Measurements from ENCODE around the gene FAM135A.
"Not testable (repeated sequence)": the region's sequence is repeated elsewhere in the genome, so short reads cannot be mapped to it uniquely, and the experiment has no call there.

The FAM135A gene

GRCh38 chr6:70527071-70527737 is 113.9 kb downstream of the FAM135A start:
- Mint-ChIP-seq H3K4me3 (no peak overlapping the region), H3K36me3 (peaks cover 7% of the 10 kb centered on the region), H3K9me3 (ENCODE audit: low read depth) (no peaks in the 10 kb centered on the region), H3K4me1 (ENCODE audit: low read depth) (no peaks in the 10 kb centered on the region), H3K27ac (no peak overlapping the region), H3K27me3 (no peaks in the 10 kb centered on the region)

- Mint-ChIP-seq H3K4me1 (ENCODE audit: low read depth) (no peaks in the 10 kb centered on the region), H3K27me3 (no peaks in the 10 kb centered on the region), H3K9me3 (ENCODE audit: low read depth) (no peaks in the 10 kb centered on the region), H3K27ac (no peak overlapping the region), H3K36me3 (peaks cover 7% of the 10 kb centered on the region), H3K4me3 (no peak overlapping the region)
Measured at GRCh38 chr6:70530023-70530422, 116.7 kb downstream of the FAM135A start.

GRCh38 chr6:70531133-70531532 is 117.8 kb downstream of the FAM135A start:
- no peaks in the 10 kb centered on the region for H3K9me3 Mint-ChIP-seq (ENCODE audit: low read depth)
- peaks cover 3% of the 10 kb centered on the region for H3K36me3 Mint-ChIP-seq

GRCh38 chr6:70537266-70537665 is 124.0 kb downstream of the FAM135A start:
- Mint-ChIP-seq H3K27ac (no peak overlapping the region), H3K9me3 (ENCODE audit: low read depth) (no peaks in the 10 kb centered on the region), H3K36me3 (peaks cover 11% of the 10 kb centered on the region), H3K27me3 (no peaks in the 10 kb centered on the region), H3K4me1 (ENCODE audit: low read depth) (no peaks in the 10 kb centered on the region), H3K4me3 (no peak overlapping the region)

More at GRCh38 chr6:70531133-70531532, 117.8 kb downstream of the FAM135A start:
- Mint-ChIP-seq H3K4me3 (no peak overlapping the region), H3K4me1 (ENCODE audit: low read depth) (no peaks in the 10 kb centered on the region), H3K27ac (no peak overlapping the region), H3K27me3 (no peaks in the 10 kb centered on the region)

- peaks cover 8% of the 10 kb centered on the region for H3K36me3 Mint-ChIP-seq
Measured at GRCh38 chr6:70538376-70538775, 125.1 kb downstream of the FAM135A start.

GRCh38 chr6:70547313-70547712 is 134.0 kb downstream of the FAM135A start:
- H3K4me3 Mint-ChIP-seq: no peak overlapping the region
- no peaks in the 10 kb centered on the region for H3K36me3 Mint-ChIP-seq
- no peaks in the 10 kb centered on the region for H3K9me3 Mint-ChIP-seq (ENCODE audit: low read depth)
- no peaks in the 10 kb centered on the region for H3K27me3 Mint-ChIP-seq
- H3K4me1 Mint-ChIP-seq (ENCODE audit: low read depth): no peaks in the 10 kb centered on the region
- H3K27ac Mint-ChIP-seq: no peak overlapping the region

More at GRCh38 chr6:70538376-70538775, 125.1 kb downstream of the FAM135A start:
- no peak overlapping the region for H3K4me3 Mint-ChIP-seq
- H3K27me3 Mint-ChIP-seq: no peaks in the 10 kb centered on the region
- no peaks in the 10 kb centered on the region for H3K9me3 Mint-ChIP-seq (ENCODE audit: low read depth)
- no peak overlapping the region for H3K27ac Mint-ChIP-seq
- H3K4me1 Mint-ChIP-seq (ENCODE audit: low read depth): no peaks in the 10 kb centered on the region

- H3K27me3 Mint-ChIP-seq: no peaks in the 10 kb centered on the region
- no peaks in the 10 kb centered on the region for H3K36me3 Mint-ChIP-seq
- no peaks in the 10 kb centered on the region for H3K4me1 Mint-ChIP-seq (ENCODE audit: low read depth)
- H3K4me3 Mint-ChIP-seq: no peak overlapping the region
- H3K9me3 Mint-ChIP-seq (ENCODE audit: low read depth): no peaks in the 10 kb centered on the region
- no peak overlapping the region for H3K27ac Mint-ChIP-seq
Measured at GRCh38 chr6:70547905-70548304, 134.6 kb downstream of the FAM135A start.

GRCh38 chr6:70549327-70549726 is 136.0 kb downstream of the FAM135A start:
- H3K4me1 Mint-ChIP-seq (ENCODE audit: low read depth): no peaks in the 10 kb centered on the region
- H3K27me3 Mint-ChIP-seq: no peaks in the 10 kb centered on the region
- H3K4me3 Mint-ChIP-seq: no peak overlapping the region
- peaks cover 3% of the 10 kb centered on the region for H3K36me3 Mint-ChIP-seq
- no peak overlapping the region for H3K27ac Mint-ChIP-seq
- H3K9me3 Mint-ChIP-seq (ENCODE audit: low read depth): no peaks in the 10 kb centered on the region

- H3K9me3 Mint-ChIP-seq (ENCODE audit: low read depth): no peaks in the 10 kb centered on the region
- H3K27me3 Mint-ChIP-seq: no peaks in the 10 kb centered on the region
- no peak overlapping the region for H3K27ac Mint-ChIP-seq
- no peaks in the 10 kb centered on the region for H3K4me1 Mint-ChIP-seq (ENCODE audit: low read depth)
- peaks cover 4% of the 10 kb centered on the region for H3K36me3 Mint-ChIP-seq
- no peak overlapping the region for H3K4me3 Mint-ChIP-seq
Measured at GRCh38 chr6:70551566-70551965, 138.3 kb downstream of the FAM135A start.

- H3K4me3 Mint-ChIP-seq; H3K9me3 Mint-ChIP-seq (ENCODE audit: low read depth); H3K27ac Mint-ChIP-seq; H3K27me3 Mint-ChIP-seq; H3K4me1 Mint-ChIP-seq (ENCODE audit: low read depth); H3K36me3 Mint-ChIP-seq: not testable (repeated sequence)
Measured at GRCh38 chr6:70552286-70552940, 139.1 kb downstream of the FAM135A start.

- H3K36me3 Mint-ChIP-seq: peaks cover 6% of the 10 kb centered on the region
Measured at GRCh38 chr6:70552974-70553373, 139.7 kb downstream of the FAM135A start.

GRCh38 chr6:70557998-70558397 is 144.7 kb downstream of the FAM135A start:
- peak overlapping the region; percentile 4 for H3K27ac Mint-ChIP-seq

More at GRCh38 chr6:70552974-70553373, 139.7 kb downstream of the FAM135A start:
- no peaks in the 10 kb centered on the region for H3K27me3 Mint-ChIP-seq
- H3K4me3 Mint-ChIP-seq: no peak overlapping the region
- peaks cover 4% of the 10 kb centered on the region for H3K4me1 Mint-ChIP-seq (ENCODE audit: low read depth)
- H3K27ac Mint-ChIP-seq: no peak overlapping the region
- no peaks in the 10 kb centered on the region for H3K9me3 Mint-ChIP-seq (ENCODE audit: low read depth)

GRCh38 chr6:70562401-70562800 is 149.1 kb downstream of the FAM135A start:
- peaks cover 16% of the 10 kb centered on the region for H3K4me1 Mint-ChIP-seq (ENCODE audit: low read depth)
- not testable (repeated sequence) for H3K27ac Mint-ChIP-seq; H3K36me3 Mint-ChIP-seq; H3K9me3 Mint-ChIP-seq (ENCODE audit: low read depth); H3K4me3 Mint-ChIP-seq; H3K27me3 Mint-ChIP-seq

More at GRCh38 chr6:70557998-70558397, 144.7 kb downstream of the FAM135A start:
- H3K36me3 Mint-ChIP-seq: peaks cover 10% of the 10 kb centered on the region
- peaks cover 7% of the 10 kb centered on the region for H3K4me1 Mint-ChIP-seq (ENCODE audit: low read depth)
- H3K9me3 Mint-ChIP-seq (ENCODE audit: low read depth): no peaks in the 10 kb centered on the region
- H3K4me3 Mint-ChIP-seq: no peak overlapping the region
- no peaks in the 10 kb centered on the region for H3K27me3 Mint-ChIP-seq

- no peak overlapping the region for H3K27ac Mint-ChIP-seq
- no peak overlapping the region for H3K4me3 Mint-ChIP-seq
- H3K36me3 Mint-ChIP-seq: no peaks in the 10 kb centered on the region
Measured at GRCh38 chr6:70563530-70563929, 150.2 kb downstream of the FAM135A start.

GRCh38 chr6:70566751-70567382 is 153.6 kb downstream of the FAM135A start, which contains the start of gene SDHAF4:
SDHAF4 (plus strand) TSS chr6:70566930; CDS start chr6:70566941, 11 bp downstream.
- Mint-ChIP-seq H3K36me3 (peaks cover 6% of the 10 kb centered on the region), H3K4me3 (peak within 1 kb of the TSS; percentile 89), H3K27ac (peak within 1 kb of the TSS; percentile 89), H3K9me3 (ENCODE audit: low read depth) (no peaks in the 10 kb centered on the region), H3K27me3 (no peaks in the 10 kb centered on the region), H3K4me1 (ENCODE audit: low read depth) (peaks cover 25% of the 10 kb centered on the region)

More at GRCh38 chr6:70563530-70563929, 150.2 kb downstream of the FAM135A start:
- Mint-ChIP-seq H3K9me3 (ENCODE audit: low read depth) (no peaks in the 10 kb centered on the region), H3K4me1 (ENCODE audit: low read depth) (peaks cover 16% of the 10 kb centered on the region), H3K27me3 (no peaks in the 10 kb centered on the region)
